Kasumi-1 (cell line): Measurements from ENCODE around the gene OSCAR.
"Not testable (repeated sequence)": the region's sequence is repeated elsewhere in the genome, so short reads cannot be mapped to it uniquely, and the experiment has no call there.

Experiments
- DNase-seq, 2 experiments: peaks; one replicate each; lab custom pipeline; 2025; lab: John Stamatoyannopoulos, UW

The OSCAR gene

GRCh38 chr19:54125713-54126112, 25.1 kb upstream of the OSCAR start:
- DNase-seq, result no peak

DNA sequence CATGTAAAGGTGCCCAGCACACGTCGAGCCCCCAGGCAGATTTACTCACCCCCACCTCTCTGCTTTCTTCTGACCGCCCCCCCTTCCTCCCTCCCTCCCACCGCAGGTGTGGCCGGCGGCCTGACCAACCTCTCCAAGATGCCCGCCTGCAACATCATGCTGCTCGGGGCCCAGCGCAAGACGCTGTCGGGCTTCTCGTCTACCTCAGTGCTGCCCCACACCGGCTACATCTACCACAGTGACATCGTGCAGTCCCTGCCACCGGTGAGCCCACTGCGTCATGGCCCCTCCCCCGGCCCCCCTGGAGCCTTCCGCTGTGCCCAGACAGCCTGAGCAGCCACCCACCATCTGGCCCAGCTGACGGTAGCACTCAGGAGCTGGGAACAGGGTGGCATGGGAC, 23.8 kb upstream of the OSCAR start:
- DNase-seq, result no peak

DNA sequence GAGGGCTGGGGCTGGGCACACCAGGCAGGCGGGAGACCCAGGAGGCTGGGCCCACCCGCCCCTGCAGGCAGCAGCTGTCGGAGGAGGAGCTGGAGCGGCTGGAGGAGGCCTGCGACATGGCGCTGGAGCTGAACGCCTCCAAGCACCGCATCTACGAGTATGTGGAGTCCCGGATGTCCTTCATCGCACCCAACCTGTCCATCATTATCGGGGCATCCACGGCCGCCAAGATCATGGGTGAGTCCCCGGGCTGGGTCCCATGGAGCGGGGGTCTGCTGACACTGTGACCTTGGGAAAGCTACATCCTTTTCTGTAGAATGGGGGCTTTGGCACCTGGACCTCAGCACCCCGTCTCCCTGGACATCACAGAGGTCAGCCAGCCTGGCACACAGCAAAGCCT, 23.1 kb upstream of the OSCAR start:
- DNase-seq, result no peak

DNA sequence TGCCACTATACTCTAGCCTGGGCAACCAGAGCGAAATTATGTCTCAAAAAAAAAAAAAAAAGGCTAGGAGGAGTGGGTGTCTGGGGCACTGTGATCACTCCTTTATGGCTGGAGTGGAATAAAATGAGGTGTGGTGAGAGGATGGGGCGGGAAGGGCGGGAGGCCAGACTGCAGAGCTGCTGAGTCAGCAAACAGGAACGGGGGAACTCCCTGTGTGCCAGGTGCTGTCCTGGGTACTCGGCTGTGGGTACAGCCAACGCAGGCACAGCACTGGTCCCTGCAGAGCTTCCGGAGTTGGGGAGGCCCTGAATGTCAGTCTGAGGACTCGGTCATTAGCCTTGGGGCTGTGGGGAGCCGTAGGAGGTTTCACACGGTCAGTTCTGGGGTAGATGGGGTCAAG, 20.7 kb upstream of the OSCAR start:
- DNase-seq, result no peak

- DNase-seq, result peak; percentile 96 to 98
These were observed 14.8 kb upstream of the OSCAR start, which contains the start of the genes PRPF31 and TFPT for GRCh38 chr19:54115109-54116063. Gene PRPF31 (plus strand): TSS chr19:54115754. CDS start chr19:54118279, 2,525 bp downstream. Gene TFPT (minus strand): TSS chr19:54115657. CDS start chr19:54115269, 388 bp downstream.

- peak; percentile 85 to 88 for DNase-seq
These were observed 13.9 kb upstream of the OSCAR start for GRCh38 chr19:54114340-54115108.

- DNase-seq, result no peak
These were observed 9.0 kb upstream of the OSCAR start for GRCh38 chr19:54109651-54110050.

DNA sequence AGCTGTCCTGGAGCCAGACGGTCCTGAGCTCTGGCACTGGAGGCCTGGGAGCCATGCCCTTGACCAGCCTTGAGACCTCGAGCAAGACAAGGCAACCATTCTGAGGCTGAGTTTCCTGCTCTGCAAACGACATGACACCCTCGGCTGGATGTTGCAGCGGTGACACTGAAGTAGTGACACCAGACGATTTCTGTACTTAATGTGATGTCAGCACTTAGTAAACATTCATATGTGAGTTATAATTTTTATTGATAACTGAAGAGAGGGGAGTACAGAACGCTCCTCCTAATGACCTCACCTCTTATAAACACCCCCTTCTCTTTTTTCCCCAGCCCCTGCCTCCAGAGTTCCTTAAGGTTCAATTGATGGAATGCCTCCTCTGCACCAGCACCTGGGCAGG, 7.9 kb upstream of the OSCAR start:
- no peak for DNase-seq

- DNase-seq, result no peak
These were observed 7.4 kb upstream of the OSCAR start for GRCh38 chr19:54107876-54108490.

GRCh38 chr19:54106716-54107115, 6.1 kb upstream of the OSCAR start:
- no peak for DNase-seq

DNA sequence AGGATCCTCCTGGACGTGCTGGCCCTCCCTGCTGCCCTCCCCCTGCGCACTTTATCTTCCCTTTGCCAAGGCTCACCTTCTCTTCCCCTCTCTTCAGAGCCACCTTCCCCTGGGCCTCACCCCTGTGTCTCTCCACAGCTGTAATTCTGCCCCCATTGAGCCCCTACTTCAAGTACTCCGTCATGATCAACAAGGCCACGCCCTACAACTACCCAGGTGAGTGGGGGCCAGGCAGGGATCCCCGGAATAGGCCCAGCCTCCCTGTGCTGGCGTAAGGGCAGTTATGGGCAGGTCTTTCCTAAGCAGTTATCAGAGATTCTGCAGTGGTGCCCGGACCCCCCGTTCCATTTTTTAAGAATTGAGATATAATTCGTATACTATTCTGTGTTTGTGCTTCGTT, 5.2 kb upstream of the OSCAR start:
- DNase-seq, result no peak

GRCh38 chr19:54104998-54105715, 4.6 kb upstream of the OSCAR start:
- no peak for DNase-seq

GRCh38 chr19:54102421-54103169, 2.0 kb upstream of the OSCAR start, which contains the start of gene NDUFA3:
Gene NDUFA3 (plus strand): TSS chr19:54102855. CDS start chr19:54102879, 24 bp downstream.
- peak; percentile 96 for DNase-seq

- DNase-seq, result not testable (repeated sequence)
These were observed 724 bp downstream of the OSCAR start for GRCh38 chr19:54099903-54100255.

- no peak for DNase-seq
These were observed 1.3 kb downstream of the OSCAR start for GRCh38 chr19:54099190-54099902.

GRCh38 chr19:54096617-54097106, 3.9 kb downstream of the OSCAR start:
- DNase-seq, result peak; percentile 42 to 65

DNA sequence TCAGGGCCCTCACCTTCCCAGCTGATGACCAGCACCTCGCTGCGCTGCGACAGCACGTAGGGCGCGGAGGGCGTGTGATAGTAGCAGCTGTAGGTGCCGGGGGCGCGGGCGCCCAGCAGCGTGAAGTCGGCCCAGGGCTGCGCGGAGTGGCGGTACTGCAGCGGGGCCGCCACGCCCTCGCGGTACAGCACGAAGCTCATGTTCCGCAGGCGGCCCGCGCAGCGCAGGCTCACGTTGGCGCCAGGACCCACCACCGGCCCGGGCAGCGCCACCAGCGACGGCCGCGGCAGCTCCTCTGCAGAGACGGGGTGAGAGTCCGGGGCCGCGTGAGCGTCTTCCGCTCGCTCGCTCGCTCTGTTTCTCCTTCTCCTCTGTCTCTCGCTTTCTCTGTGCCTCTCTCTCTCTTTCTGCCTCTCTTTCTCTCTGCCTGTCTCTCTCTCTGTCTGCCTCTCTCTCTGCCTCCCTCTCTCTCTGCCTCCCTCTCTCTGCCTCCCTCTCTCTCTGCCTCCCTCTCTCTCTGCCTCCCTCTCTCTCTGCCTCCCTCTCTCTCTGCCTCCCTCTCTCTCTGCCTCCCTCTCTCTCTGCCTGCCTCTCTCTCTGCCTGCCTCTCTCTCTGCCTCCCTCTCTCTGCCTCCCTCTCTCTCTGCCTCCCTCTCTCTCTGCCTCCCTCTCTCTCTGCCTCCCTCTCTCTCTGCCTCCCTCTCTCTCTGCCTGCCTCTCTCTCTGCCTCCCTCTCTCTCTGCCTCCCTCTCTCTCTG, 4.6 kb downstream of the OSCAR start:
- DNase-seq, result not testable (repeated sequence)

- DNase-seq, result no peak
These were observed 5.3 kb downstream of the OSCAR start for GRCh38 chr19:54095136-54095858.
